Medulla oblongata (tissue), 1 donor: ENCODE data around the gene CCDC142.

ENCODE experiments used
- DNase-seq: peaks from one replicate; pipeline ENCODE4 v3.0.0-alpha.2; 2015; ENCODE audit errors: extremely low spot score

Gene CCDC142

GRCh38 chr2:74441690-74442482 lies 40.9 kb downstream of the CCDC142 start, which contains the start of gene RTKN:
TSS of gene RTKN (minus strand) at chr2:74441937. CDS start at chr2:74441816, 121 bp downstream.
- DNase-seq = no peak

- DNase-seq = no peak
Measured at GRCh38 chr2:74441170-74441689, 41.6 kb downstream of the CCDC142 start.

- peak; percentile 91 for DNase-seq
Measured at GRCh38 chr2:74440378-74441169, 42.2 kb downstream of the CCDC142 start.

- DNase-seq = peak; percentile 95
Measured at GRCh38 chr2:74439803-74440377, 42.9 kb downstream of the CCDC142 start.

GRCh38 chr2:74439373-74439772 lies 43.4 kb downstream of the CCDC142 start:
- DNase-seq = peak; percentile 26

- DNase-seq = no peak
Measured at GRCh38 chr2:74438248-74438647, 44.5 kb downstream of the CCDC142 start.

- no peak for DNase-seq
Measured at GRCh38 chr2:74436848-74437695, 45.7 kb downstream of the CCDC142 start.

- no peak for DNase-seq
Measured at GRCh38 chr2:74436111-74436805, 46.5 kb downstream of the CCDC142 start.

GRCh38 chr2:74430502-74430901 lies 52.3 kb downstream of the CCDC142 start:
- no peak for DNase-seq

GRCh38 chr2:74429487-74430451 lies 53.0 kb downstream of the CCDC142 start:
- no peak for DNase-seq

GRCh38 chr2:74428675-74429074 lies 54.1 kb downstream of the CCDC142 start:
- DNase-seq = no peak

GRCh38 chr2:74427551-74427950 lies 55.2 kb downstream of the CCDC142 start:
- DNase-seq = no peak

GRCh38 chr2:74426181-74426758 lies 56.5 kb downstream of the CCDC142 start:
- DNase-seq = no peak

GRCh38 chr2:74425523-74425922 lies 57.3 kb downstream of the CCDC142 start:
- DNase-seq = no peak

GRCh38 chr2:74424995-74425406 lies 57.8 kb downstream of the CCDC142 start:
- no peak for DNase-seq

- DNase-seq = no peak
Measured at GRCh38 chr2:74424139-74424992, 58.4 kb downstream of the CCDC142 start.
